IPS DF 6.9 (cell line): Measurements from ENCODE around the gene OVCH1.

Source experiments
- DNase-seq: peaks from one replicate; pipeline ENCODE4 v3.0.0-alpha.2; 2013; ENCODE audit warnings: low read depth, low spot score
- H3K27ac ChIP-seq: one replicate; pipeline ENCODE4 v1.5.1; 2013; ENCODE audit warnings: low read length, control low read depth
- H3K27me3 ChIP-seq: 2 replicates; pipeline ENCODE4 v1.6.1; 2013; ENCODE audit warnings: mild to moderate bottlenecking, low read length; ENCODE audit not compliant: control insufficient read depth, insufficient read depth
- H3K36me3 ChIP-seq: 2 replicates; pipeline ENCODE4 v1.6.1; 2013; ENCODE audit warnings: low read length; ENCODE audit not compliant: control insufficient read depth, insufficient read depth
- H3K4me1 ChIP-seq: 2 replicates; pipeline ENCODE4 v1.6.1; 2013; ENCODE audit warnings: low read length; ENCODE audit not compliant: control insufficient read depth, insufficient read depth
- H3K4me3 ChIP-seq: 2 replicates; pipeline ENCODE4 v1.5.1; 2013; ENCODE audit warnings: mild to moderate bottlenecking, low read length
- H3K9me3 ChIP-seq: 2 replicates; pipeline ENCODE4 v1.6.1; 2013; ENCODE audit warnings: low read length, inconsistent platforms; ENCODE audit not compliant: control insufficient read depth, insufficient read depth
- WGBS: extraction: QIAGEN DNeasy Blood & Tissue Kit; methylation state at CpG from one replicate; pipeline ENCODE4 v1.1.7; 2013; ENCODE audit warnings: mixed read lengths, missing lambda C conversion rate; ENCODE audit not compliant: insufficient read length, insufficient coverage; 5-methylcytosine and 5-hydroxymethylcytosine counted together

The OVCH1 gene, protein sequence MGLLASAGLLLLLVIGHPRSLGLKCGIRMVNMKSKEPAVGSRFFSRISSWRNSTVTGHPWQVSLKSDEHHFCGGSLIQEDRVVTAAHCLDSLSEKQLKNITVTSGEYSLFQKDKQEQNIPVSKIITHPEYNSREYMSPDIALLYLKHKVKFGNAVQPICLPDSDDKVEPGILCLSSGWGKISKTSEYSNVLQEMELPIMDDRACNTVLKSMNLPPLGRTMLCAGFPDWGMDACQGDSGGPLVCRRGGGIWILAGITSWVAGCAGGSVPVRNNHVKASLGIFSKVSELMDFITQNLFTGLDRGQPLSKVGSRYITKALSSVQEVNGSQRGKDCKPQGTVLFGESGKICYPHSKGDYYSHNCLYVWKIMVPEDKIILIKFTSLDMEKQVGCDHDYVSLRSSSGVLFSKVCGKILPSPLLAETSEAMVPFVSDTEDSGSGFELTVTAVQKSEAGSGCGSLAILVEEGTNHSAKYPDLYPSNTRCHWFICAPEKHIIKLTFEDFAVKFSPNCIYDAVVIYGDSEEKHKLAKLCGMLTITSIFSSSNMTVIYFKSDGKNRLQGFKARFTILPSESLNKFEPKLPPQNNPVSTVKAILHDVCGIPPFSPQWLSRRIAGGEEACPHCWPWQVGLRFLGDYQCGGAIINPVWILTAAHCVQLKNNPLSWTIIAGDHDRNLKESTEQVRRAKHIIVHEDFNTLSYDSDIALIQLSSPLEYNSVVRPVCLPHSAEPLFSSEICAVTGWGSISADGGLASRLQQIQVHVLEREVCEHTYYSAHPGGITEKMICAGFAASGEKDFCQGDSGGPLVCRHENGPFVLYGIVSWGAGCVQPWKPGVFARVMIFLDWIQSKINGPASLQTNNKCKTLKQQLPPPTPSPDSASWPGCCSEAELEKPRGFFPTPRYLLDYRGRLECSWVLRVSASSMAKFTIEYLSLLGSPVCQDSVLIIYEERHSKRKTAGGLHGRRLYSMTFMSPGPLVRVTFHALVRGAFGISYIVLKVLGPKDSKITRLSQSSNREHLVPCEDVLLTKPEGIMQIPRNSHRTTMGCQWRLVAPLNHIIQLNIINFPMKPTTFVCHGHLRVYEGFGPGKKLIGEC

DNA sequence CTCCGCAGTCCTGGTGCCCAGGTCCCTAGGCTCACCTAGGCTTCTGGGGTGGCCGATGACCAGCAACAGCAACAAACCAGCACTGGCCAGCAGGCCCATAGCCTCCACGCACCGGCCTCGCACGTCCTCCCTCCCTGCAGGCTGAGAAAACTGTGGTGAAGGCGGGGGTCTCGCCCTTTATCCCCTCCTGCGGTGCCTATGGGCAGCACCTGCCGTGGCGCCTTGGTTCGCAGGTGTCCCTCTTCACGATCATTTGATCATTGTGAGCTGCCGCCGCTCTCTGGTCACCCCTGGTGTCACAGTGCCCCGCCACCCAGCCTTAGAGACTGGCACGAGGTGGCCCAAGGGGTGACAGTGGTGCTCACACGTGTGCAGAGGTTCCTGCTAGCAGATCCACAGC, at the start of gene OVCH1:
OVCH1 (minus strand) TSS at position 99 of the 400 bp plus-strand sequence; CDS start at position 99, 0 bp downstream.
- no peak for DNase-seq
- H3K36me3 ChIP-seq = no peaks in the 10 kb centered on the region; the same call in 1 of the 2 replicates
- no peaks in the 10 kb centered on the region for H3K9me3 ChIP-seq
- no peak within 1 kb of the TSS for H3K4me3 ChIP-seq
- H3K27ac ChIP-seq = no peak within 1 kb of the TSS
- no peaks in the 10 kb centered on the region for H3K4me1 ChIP-seq
- WGBS = no CpG with 5 or more reads among the region's 18 CpGs
- no peaks in the 10 kb centered on the region for H3K27me3 ChIP-seq

DNA sequence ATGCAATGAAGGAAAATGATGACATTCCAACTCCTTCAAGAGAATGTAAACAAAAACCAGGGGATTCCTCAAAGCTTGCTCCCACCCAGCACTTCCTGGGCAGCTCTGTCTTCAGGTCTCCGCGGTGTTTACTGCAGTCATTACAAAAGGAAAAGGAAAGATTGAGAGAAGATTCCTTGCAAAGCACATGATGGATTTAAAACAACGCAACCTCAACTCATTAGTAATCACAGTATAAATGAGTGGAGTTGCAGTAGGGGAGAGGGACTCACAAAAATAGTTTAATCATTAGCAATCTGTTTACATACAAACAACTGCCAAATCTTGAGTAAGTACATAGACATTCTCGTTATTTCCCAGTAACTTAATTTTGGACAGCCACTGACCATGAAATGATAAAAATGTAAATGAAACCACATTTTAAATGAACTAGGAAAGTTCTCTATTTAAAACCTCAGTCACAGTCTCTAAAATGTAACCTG, 49.7 kb upstream of the OVCH1 start:
- Histone ChIP-seq H3K4me3 (no peak overlapping the region), H3K27me3 (no peaks in the 10 kb centered on the region), H3K36me3 (no peaks in the 10 kb centered on the region), H3K4me1 (peaks cover 2% of the 10 kb centered on the region; the same call in 1 of the 2 replicates), H3K9me3 (no peaks in the 10 kb centered on the region), H3K27ac (no peak overlapping the region)
- WGBS = no CpG with 5 or more reads among the region's 4 CpGs
- no peak for DNase-seq

DNA sequence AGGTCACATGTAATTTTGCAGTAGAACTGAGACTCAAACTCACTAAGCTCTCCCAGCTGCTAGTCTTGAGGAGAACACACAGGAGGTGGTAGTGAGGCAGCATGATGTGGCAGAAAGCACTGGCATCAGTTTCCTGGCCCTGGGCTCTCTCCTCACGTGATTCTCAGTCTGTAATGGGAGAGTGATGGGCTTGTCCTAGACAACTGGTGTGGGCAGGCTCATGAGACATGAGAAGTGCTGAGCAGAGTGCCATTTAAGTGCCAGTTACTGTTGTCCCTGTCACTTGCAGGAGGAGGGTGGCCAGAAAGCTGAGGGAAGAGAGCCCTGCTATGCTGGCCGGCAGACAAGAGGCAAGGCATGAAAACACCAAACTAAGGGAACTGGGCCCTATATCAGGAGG, 48.5 kb upstream of the OVCH1 start:
- no CpG with 5 or more reads among the region's 2 CpGs for WGBS
- Histone ChIP-seq H3K9me3 (no peaks in the 10 kb centered on the region), H3K4me3 (no peak overlapping the region), H3K27ac (no peak overlapping the region), H3K36me3 (no peaks in the 10 kb centered on the region), H3K27me3 (no peaks in the 10 kb centered on the region), H3K4me1 (peaks cover 2% of the 10 kb centered on the region; the same call in 1 of the 2 replicates)
- no peak for DNase-seq

DNA sequence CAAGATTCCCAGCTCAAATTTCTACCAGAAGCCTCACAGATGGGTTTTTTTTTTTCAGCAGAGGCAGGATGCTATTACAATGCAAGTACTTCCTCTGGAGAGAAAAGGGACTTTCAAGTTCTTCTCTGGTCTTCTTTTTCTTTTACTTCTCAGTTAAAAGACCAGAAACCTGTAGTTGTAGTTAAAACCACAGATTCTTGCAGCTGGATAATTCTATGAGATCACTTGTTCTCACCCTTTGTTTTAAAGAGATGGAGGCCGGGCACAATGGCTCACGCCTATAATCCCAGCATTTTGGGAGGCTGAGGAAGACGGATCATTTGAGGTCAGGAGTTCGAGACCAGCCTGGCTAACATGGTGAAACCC, 47.6 kb upstream of the OVCH1 start:
- Histone ChIP-seq H3K4me3 (no peak overlapping the region), H3K4me1 (peaks cover 2% of the 10 kb centered on the region; the same call in 1 of the 2 replicates), H3K27me3 (no peaks in the 10 kb centered on the region), H3K9me3 (no peaks in the 10 kb centered on the region), H3K36me3 (no peaks in the 10 kb centered on the region), H3K27ac (no peak overlapping the region)
- DNase-seq = no peak
- no CpG with 5 or more reads among the region's 4 CpGs for WGBS

DNA sequence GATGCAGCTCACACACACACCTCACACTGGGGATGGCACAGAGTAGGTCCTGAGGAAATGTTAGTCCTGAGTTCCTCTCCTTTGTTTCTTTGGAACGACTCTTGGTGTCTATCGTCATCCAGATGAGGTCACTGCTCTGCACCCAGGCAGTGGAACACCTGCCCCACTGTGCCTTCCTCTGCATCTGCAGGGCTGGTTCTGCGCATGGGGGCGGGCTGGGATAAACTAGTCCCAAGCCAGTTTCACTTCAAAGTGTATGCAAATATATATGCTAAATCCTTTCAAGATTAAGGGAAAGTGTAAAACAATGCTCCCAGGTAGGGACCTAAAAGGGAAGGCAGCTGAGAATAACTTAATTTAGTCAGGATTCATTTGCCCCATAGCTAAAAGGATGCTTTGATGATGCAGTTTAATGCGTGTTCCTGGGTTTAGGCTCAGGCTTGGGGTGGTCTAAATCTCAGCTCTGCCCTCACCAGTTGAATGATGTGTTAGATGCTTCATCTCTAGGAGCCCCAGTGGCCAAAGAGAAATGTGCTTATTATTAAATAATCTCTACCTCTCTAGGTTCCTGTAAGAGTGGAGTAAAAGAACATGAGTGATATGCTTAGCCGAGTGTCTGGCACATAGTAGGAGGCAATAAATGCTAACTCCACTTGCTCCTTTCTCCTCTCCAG, 47.1 kb upstream of the OVCH1 start:
- no peaks in the 10 kb centered on the region for H3K27me3 ChIP-seq
- no peaks in the 10 kb centered on the region for H3K36me3 ChIP-seq
- no CpG with 5 or more reads among the region's 6 CpGs for WGBS
- H3K27ac ChIP-seq = no peak overlapping the region
- no peak for DNase-seq
- H3K9me3 ChIP-seq = no peaks in the 10 kb centered on the region
- H3K4me3 ChIP-seq = no peak overlapping the region
- peaks cover 2% of the 10 kb centered on the region; the same call in 1 of the 2 replicates for H3K4me1 ChIP-seq

DNA sequence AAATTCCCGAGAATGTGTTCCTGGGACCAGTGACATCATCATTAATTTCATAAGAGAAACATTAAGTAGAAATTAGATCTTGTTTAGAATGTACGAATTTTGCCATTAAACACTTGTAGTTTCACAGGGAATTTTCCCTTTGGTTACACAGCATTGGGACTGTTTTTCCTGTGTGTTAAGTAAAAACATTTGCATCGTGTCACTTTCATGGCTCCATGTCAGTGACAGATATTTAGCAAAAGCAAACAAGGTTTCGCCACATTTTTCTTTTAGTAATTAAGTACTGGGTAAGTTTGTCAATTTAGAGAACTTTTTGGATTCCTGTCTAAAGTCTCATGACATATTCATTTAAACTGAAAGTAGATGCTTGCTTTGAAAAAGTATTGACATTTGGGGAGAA, 45.5 kb upstream of the OVCH1 start:
- Histone ChIP-seq H3K4me3 (no peak overlapping the region), H3K36me3 (no peaks in the 10 kb centered on the region), H3K27me3 (no peaks in the 10 kb centered on the region), H3K27ac (no peak overlapping the region), H3K9me3 (no peaks in the 10 kb centered on the region), H3K4me1 (peaks cover 2% of the 10 kb centered on the region; the same call in 1 of the 2 replicates)
- no CpG with 5 or more reads among the region's 4 CpGs for WGBS
- no peak for DNase-seq

DNA sequence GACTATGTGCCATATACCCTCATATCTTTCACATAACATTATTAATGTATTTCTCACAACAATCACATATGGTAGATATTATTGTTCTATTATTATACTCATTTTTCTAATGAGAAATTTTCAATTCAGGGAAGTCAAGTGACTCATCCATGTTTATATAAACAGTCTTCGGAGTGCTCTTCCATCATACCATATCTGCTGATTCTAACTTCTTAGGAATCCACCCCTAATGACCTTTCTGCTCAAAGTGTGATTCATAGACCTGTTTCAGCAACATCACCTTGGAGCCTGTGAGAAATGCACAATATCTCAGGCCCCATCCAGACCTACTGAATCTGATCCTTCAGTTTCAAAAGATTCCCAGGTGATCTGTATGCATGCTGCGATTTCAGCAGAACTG, 39.8 kb upstream of the OVCH1 start:
- H3K27ac ChIP-seq = no peak overlapping the region
- H3K27me3 ChIP-seq = no peaks in the 10 kb centered on the region
- no CpG with 5 or more reads among the region's 2 CpGs for WGBS
- no peaks in the 10 kb centered on the region for H3K4me1 ChIP-seq
- no peaks in the 10 kb centered on the region for H3K9me3 ChIP-seq
- no peaks in the 10 kb centered on the region for H3K36me3 ChIP-seq
- no peak overlapping the region for H3K4me3 ChIP-seq
- DNase-seq = no peak

DNA sequence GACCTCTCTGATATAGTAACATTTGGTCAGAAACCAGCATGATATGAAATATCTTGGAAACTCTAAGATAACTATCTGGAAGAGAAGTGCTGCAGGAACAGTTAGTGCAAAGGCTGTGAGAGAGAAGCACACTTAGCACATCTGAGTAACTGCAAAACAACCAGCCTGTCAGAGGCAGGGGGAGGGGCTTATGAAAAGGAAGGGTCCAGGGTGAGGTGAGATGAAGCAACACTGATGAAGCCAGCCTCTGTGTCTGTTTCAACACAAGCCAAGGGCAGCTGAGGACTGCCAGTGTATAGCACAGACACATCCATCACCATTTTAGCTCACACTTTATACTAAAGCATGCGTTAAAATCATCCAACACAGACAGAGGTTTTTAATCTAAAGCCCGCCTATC, 37.4 kb upstream of the OVCH1 start:
- Histone ChIP-seq H3K36me3 (no peaks in the 10 kb centered on the region), H3K9me3 (no peaks in the 10 kb centered on the region), H3K27me3 (no peaks in the 10 kb centered on the region), H3K27ac (no peak overlapping the region), H3K4me1 (no peaks in the 10 kb centered on the region), H3K4me3 (no peak overlapping the region)
- WGBS = no CpG with 5 or more reads among the region's 2 CpGs
- no peak for DNase-seq

DNA sequence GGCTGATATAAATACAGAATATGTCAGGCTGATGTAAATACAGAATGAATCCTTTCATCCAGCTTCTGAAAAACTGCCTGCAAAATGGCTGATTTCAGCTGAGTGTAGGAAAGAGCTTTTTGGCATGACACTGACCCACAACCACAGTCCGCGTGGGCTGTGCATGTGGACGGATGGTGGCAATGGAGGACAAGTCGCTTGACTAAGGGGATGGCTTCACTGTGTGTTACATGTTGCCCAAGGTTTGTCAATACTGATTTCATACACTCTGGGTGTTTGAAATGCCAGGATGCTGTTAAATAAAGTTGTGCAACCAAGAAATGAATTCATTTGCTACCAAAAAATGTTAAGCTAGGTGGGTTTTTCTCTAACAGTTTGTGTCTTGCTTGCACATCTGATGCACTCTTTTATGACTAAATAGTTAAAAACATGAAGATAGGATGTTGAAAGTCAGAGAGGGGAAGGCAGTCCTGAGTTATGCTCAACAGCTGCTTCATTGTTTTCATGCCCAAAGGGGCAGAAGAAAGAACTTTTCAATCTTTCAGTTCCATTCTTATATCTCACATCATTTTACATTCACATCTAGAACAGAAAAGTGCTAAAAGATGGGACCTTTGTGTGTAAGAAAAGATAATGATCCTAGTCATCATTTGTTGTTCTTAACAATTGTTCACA, 36.5 kb upstream of the OVCH1 start:
- H3K27ac ChIP-seq = no peak overlapping the region
- no peaks in the 10 kb centered on the region for H3K4me1 ChIP-seq
- H3K36me3 ChIP-seq = no peaks in the 10 kb centered on the region
- no peaks in the 10 kb centered on the region for H3K9me3 ChIP-seq
- H3K27me3 ChIP-seq = no peaks in the 10 kb centered on the region
- no peak overlapping the region for H3K4me3 ChIP-seq
- WGBS = no CpG with 5 or more reads among the region's 4 CpGs
- DNase-seq = no peak
